ENCODE results near the gene RNPS1.
A peak's percentile ranks its signal among the peaks of the same experiment; 100 is the strongest.
"Not testable (repeated sequence)": the region's sequence is repeated elsewhere in the genome, so short reads cannot be mapped to it uniquely, and the experiment has no call there.

The RNPS1 gene

GRCh38 chr16:2253293-2253692 lies 14.6 kb downstream of the RNPS1 start:
- no peak for DNase-seq

GRCh38 chr16:2252806-2253148 lies 15.1 kb downstream of the RNPS1 start:
- no peak for DNase-seq

DNA sequence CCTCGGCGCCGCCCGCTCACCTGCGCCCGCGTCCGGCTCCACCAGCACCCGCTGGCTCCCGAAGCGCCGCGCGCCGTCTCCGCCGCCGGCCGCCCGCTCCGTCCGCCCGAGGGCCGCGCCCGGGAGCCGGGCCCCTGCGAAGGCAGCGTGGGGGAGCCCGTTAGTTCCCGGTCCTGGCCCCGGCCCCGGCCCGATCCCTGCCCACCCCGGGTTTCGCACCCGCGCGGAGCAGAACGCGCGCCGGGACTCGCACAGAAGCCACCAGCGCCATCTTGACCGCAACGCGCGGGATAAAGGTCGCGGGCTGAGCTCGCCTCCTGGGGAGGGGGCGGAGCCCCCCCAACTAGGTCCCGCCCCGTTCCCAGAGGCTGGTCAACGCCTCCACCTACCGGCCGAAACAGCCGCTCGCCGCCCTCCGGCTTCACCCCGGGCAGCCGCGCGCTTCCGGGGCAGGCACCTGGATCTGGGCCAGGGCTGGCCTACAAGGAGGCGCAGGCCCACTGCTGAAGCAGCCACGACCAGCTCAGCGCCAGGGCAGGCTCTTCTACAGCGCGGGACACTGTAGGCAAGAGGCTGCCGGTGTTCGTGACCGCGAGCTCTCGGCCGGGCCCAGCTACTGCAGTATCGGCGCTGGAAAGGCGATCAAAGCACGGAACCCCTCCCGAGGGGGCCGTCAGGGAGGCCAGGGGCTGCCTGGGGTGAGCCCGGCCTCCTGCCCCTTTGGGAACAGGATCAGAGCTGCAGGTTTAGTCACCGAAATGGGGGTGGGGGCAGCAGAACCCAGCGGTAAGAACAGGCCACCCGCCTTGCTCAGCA lies 16.4 kb downstream of the RNPS1 start, which contains the start of gene ECI1:
TSS of gene ECI1 (minus strand) at position 292 of the 816 bp plus-strand sequence. CDS start at position 271, 21 bp downstream.
- peak; percentile 88 for DNase-seq

DNA sequence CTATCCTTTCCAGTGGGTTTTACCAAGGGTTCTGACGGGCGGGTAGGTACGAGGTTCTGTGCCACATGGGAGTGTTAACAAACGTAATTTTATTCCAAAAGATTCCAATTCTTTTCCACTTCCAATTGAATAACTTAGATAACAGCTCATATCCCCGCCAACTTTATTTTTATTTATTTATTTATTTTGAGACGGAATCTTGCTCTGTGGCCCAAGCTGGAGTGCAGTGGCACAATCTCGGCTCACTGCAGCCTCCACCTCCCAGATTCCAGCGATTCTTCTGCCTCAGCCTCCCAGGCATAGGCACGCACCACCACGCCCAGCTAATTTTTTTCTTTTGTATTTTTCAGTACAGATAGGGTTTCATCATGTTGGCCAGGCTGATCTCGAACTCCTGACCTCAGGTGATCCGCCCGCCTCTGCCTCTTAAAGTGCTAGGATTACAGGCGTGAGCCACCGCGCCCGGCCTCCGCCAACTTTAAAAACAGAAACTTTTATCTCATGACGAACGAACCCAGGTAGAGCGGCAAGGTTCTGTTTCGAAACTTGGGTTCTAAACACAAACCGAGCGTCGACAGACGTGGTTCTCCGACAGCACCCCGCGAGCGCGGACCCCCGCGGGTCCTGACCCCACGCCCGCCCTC lies 17.2 kb downstream of the RNPS1 start:
- DNase-seq, result peak; percentile 65

GRCh38 chr16:2246301-2246885 lies 21.5 kb downstream of the RNPS1 start:
- DNase-seq, result no peak

DNA sequence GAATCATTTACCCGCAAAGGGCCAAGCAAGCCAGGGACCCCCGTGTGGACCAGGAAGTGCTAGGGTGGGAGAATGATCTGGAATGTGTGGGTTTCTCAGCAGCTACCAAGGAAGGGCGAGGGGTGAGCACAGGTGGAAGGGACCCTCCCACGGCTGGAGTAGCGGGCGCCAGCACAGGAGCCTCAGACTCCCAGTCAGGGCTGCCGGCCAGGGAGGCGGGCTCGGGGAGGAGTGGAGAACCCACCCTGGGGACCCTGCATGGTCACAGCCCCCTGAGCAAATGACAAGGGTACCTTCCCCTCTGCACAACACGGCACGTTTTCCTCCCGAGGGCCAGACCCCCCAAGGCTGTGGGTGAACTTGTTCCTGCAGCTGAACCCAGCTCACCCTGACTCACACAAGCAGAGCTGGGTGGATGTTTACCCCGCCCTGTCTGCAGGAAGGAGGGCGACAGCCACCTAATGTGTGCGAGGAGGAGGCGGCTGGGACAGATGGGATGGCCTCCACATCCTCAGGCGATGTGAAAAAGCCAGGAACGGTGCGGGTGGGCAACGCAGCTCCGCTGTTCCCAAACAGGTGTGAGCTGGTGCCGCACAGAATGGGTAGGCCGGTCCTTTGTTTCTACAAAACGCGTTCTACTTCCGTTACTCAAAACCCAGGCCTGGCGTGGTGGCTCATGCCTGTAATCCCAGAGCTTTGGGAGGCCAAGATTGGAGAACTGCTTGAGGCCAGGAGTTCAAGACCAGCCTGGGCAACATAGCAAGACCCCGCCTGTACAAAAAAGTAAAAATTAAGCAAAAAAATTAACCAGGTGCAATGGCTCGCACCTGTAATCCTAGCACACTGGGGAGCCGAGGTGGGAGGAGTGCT lies 22.8 kb downstream of the RNPS1 start:
- no peak for DNase-seq

DNA sequence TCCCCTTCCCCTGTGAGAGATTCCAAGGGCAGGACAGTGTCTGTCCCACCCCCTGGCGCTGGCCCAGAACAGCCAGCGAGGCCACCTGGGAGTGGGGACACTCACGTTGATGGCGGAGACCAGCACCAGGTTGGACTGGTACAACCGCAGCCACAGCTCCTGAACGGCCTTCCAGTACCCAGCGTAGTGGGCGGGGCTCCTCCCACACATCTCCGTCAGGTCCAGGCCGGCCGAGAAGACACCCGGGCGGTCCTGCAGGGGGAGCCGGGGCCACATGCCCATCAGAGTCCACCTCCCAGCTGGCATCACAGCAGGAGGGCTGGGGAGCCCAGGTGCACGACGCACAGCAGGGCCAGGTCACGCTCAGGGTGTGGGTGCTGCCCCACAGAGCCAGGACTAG lies 23.6 kb downstream of the RNPS1 start:
- no peak for DNase-seq

DNA sequence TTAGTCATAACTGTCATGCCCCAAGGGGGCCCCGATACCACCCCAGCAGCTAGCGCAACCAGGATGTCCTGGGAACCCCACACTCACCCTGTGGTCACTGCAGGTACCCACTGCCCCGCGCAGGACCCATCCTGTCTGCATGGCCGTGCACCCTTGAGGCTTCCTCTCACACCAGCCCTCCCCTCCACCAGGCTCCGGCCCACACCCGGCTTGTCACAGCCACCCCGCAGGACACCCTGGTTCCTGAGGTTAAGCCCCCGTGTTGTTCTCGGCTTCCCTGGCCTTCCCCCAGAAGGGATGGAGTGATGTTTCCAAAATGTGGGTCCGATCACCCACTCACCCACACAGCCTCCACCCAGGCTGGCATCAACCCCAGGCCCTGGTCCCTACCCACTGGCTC lies 24.1 kb downstream of the RNPS1 start:
- no peak for DNase-seq

DNA sequence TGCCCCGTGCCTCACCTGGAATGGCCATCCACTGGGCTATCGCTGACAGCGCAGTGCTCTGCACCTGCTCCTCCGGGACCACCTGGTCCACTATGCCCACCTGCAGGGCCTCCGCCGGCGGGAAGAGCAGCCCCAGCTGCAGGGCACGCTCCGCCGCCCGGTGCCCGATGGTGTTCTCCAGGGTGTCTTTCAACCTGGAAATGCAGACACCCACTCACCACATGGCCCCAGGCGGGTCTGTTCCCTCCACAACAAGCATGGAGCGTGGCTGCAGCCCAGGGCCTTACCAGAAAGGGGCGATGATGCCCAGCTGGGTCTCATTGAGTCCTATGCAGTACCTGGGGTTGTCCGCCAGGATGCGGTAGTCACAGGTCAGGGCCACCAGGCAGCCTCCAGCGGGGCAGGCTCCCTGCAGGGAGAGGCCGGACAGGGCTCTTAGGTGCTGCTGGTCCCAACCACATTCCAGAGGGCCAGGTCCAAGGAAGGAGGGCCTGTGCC lies 24.8 kb downstream of the RNPS1 start:
- no peak for DNase-seq

GRCh38 chr16:2242598-2242997 lies 25.3 kb downstream of the RNPS1 start:
- no peak for DNase-seq

- not testable (repeated sequence) for DNase-seq
These were observed 27.6 kb downstream of the RNPS1 start for GRCh38 chr16:2240331-2240730.

GRCh38 chr16:2238838-2239675 lies 28.9 kb downstream of the RNPS1 start:
- DNase-seq, result no peak

- DNase-seq, result no peak
These were observed 29.6 kb downstream of the RNPS1 start for GRCh38 chr16:2238150-2238837.

DNA sequence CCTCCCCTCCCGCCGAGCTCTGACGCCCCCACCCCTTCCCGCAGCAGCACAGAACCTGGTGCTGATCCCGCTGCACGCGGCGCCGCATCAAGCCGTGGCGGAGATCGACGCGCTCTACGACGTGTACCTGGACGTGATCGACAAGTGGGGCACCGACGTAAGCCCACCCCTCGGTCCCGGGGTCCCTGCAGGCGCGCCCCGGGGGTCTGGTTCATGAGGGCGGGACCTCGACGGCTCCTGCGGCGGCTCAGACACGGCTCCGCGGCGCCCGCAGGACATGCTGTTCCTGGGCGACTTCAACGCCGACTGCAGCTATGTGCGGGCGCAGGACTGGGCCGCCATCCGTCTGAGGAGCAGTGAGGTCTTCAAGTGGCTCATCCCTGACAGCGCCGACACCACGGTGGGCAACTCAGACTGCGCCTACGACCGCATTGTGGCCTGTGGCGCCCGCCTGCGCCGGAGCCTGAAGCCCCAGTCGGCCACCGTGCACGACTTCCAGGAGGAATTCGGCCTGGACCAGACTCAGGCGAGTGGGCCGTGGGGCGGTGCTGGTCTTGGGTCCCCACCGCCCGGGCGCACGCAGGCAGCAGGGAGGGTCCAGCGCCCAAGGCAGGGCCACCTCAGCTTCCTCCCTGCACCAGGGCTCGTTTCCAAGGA lies 30.3 kb downstream of the RNPS1 start:
- no peak for DNase-seq

DNA sequence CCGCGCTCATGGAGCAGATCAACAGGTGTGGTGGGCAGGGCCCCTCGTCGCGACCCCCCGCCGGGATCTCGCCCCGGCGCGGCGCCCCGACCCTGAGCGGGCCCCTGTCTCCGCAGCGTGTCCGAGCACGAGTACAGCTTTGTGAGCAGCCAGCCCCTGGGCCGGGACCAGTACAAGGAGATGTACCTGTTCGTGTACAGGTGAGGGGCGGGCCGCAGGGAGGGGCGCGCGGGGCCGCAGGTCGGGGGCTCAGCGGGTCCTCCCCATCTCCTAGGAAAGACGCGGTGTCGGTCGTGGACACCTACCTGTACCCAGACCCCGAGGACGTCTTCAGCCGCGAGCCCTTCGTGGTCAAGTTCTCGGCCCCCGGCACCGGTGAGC lies 30.8 kb downstream of the RNPS1 start:
- DNase-seq, result no peak

DNA sequence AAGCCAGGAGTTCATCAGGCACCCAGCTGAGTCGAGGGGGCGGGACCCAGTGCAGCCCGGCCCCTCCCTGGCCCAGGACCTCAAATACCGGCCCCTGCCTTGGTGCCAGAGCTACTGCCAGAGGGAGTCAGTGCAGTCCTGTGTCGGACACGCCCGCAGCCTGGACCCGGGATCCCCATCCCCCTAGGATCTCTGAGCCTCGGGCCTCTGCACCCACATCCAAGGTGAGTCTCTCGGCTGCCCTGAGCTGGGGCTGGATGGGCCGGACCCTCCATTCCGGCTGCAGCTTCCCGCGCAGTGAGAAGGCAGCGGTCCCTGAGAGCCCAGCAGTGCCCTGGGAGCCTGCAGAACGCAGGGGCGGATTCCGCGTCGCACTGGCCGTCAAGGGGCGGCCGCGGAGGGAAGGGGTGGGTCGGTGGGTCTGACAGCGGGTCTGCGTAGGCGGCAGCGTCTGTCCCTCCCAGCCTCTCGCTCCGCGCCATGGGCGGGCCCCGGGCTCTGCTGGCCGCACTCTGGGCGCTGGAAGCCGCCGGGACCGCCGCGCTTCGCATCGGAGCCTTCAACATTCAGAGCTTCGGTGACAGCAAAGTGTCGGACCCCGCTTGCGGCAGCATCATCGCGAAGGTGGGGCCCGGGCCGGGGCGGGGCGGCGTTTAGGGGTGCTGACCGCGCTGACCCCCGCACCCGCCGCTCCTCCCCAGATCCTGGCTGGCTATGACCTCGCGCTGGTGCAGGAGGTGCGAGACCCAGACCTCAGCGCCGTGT lies 31.4 kb downstream of the RNPS1 start, which contains the start of gene DNASE1L2:
TSS of gene DNASE1L2 (plus strand) at position 108 of the 765 bp plus-strand sequence. CDS start at position 481, 373 bp downstream.
- DNase-seq, result no peak

DNA sequence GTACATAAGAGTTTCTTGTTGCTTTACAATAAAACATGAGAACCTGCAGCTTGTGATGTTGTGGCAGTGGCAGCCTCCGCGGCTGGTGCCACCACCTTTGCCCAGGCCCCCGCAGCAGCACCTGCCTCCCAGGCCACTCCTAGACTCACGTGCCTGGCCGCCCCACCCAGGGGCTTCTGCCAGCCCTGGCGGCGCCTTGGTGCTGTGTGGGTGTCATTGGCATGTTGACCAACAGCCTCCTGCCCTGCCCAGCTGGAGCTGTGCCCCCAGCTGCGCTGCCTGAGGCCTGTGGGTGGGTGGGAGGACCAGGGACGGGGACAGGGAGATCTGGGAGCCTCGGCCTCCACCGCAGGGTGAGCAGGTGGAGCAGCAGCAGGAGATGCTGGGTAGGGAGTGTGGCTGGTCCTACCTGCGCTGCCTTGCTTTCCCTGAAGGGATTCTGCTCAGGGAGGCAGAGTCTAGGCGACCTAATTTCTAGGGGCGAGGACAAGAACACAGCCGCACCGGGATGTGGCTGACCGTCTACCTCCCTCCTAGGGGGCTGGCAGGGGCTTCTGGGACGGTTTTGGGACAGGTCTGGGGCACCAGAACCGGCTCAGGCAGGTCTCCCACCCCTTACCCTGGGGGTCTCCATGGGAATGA lies 32.1 kb downstream of the RNPS1 start:
- no peak for DNase-seq

GRCh38 chr16:2235234-2235651 lies 32.7 kb downstream of the RNPS1 start:
- no peak for DNase-seq

DNA sequence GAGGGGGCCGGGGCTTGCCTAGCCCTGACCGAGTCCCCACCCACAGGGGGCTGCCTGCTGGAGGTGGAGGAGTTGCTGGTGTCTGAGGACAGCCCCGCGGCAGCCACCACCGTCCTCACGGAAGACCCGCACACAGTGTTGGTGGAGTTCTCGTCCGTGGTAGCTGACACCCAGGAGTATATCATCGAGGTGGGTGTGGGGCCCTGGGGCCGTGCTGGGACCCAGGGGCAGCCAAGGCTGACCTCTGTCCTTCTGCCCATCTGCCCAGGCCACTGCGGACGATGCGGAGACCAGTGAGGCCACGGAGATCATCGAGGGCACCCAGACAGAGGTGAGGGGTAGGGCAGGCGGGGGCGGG lies 33.1 kb downstream of the RNPS1 start:
- no peak for DNase-seq

Measured in activated CD4-positive, alpha-beta T cell treated with anti-CD3 and anti-CD28 coated beads for 48 hours (primary cell).